ENCODE results near the gene CHGA.
A peak's percentile ranks its signal among the peaks of the same experiment; 100 is the strongest.

Gene CHGA, protein sequence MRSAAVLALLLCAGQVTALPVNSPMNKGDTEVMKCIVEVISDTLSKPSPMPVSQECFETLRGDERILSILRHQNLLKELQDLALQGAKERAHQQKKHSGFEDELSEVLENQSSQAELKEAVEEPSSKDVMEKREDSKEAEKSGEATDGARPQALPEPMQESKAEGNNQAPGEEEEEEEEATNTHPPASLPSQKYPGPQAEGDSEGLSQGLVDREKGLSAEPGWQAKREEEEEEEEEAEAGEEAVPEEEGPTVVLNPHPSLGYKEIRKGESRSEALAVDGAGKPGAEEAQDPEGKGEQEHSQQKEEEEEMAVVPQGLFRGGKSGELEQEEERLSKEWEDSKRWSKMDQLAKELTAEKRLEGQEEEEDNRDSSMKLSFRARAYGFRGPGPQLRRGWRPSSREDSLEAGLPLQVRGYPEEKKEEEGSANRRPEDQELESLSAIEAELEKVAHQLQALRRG

DNA sequence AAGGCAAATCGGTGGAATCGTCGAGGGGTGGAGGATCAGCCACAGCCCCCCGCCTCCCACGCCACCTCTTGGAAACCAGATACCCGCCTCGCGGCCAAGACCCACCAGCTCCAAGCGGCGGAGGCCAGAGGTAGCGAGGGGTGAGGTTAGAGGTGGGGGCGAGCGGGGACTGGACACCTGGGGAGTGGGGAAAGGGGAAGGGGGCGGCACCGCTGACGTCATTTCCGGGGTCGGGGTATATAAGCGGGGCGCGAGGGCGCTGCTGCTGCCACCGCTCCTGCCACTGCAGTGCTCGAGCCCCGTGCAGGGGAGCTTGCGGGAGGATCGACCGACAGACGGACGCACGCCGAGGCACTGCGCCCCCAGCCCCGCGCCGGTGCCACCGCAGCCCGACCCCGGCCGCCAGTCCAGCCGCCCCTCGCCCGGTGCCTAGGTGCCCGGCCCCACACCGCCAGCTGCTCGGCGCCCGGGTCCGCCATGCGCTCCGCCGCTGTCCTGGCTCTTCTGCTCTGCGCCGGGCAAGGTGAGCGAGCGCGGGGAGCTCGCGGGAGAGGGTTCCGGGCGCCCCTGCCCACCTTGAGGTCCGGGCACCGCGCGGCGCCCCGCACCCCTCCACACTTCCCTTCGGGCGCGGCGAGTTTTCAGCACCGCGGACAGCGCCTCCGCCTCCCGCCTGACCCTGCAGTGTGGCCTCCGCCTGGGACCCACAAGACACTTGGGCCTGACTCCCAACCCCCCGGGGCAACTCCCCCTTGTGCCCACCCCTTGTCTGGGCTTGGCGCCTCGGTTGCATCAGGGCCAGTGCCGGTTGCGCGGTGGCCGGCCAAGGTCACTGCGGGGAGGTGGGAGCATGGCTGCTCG lies at the start of gene CHGA:
TSS of gene CHGA (plus strand) at position 268 of the 861 bp plus-strand sequence. CDS start at position 478, 210 bp downstream.
- DNase-seq (ENCODE audit: low read depth), result no peak

DNA sequence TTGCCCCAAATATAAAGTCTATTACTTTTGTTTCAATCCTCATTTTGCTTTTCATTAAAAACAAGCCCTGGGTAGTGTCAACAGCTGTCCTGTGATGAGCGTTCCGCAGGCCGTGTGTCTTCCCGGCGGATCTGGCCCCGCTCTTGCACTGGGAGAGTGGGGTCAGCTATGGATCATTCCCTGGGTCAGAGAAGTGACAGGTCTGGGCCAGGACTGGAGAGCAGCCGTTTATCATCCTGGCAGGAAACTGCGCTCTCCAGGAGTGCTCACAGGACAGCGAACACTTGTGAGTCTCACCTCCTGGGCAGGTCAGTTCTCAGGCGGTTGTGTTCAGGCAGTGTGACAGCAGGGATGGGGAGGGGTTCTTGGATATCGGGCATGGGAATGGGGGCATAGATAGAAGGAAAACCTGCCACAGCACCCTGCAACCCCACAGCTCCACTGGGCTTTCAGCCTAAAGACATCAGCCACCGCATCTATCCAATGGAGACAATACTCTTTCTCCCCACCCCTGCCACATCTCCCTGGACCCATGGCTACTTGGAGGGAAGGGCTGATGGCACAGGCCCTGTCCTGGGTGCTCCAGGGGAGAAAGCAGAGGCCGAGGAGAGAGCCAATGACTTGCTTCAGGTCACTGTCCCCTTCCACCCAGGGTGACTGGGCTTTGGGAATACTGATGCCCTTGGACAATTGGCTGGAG lies 47.8 kb upstream of the CHGA start:
- no peak for DNase-seq (ENCODE audit: low read depth)

DNA sequence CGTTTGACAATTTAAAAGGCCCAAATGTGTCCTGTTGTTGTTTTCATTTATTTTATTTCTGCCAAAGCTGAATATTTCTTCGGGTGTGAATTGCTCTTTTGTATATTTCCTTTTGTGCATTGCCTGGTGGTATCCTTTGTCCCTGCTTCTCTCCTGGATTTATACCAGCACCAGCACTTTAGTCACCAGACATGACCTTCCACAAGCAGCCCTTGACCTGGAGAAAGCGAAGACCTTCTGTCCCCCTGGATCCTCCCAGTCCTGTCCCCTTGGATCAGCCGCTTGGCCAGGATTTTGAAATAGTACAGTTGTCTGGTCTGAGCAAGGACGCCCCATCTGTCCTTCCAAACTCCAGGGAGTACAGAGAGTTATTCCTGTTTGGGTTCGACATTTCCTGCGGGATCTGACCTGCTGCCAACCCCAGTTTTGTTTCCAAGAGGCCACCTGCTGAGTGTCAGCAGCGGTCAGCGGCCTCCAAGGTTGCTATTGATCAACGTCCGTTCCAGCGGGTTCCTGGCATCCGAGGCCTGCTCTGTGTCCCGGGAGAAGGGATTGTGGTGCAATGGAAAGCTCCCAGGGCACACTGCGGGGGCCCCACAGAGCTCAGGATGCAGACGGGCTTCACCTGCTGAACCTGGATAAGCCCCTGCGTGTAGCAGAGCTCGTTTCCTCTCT lies 45.1 kb upstream of the CHGA start:
- no peak for DNase-seq (ENCODE audit: low read depth)

DNA sequence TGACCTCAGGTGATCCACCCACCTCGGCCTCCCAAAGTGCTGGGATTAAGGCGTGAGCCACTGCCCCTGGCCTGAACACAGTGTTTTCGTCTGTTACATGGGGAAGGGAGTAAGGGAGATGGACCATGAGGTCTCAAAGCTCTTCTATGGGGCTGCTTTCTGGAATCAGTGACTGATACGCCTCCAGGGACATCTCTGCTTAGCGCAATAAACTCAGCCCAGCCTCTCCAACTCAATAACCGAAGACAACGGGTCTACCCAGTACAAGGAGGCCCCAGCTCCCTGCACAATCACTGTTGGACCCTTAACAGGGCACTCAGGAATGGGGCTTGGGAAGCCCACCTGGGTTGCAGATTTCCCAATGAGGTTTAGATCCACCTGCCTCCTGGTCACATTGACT lies 42.6 kb upstream of the CHGA start:
- DNase-seq (ENCODE audit: low read depth), result no peak

DNA sequence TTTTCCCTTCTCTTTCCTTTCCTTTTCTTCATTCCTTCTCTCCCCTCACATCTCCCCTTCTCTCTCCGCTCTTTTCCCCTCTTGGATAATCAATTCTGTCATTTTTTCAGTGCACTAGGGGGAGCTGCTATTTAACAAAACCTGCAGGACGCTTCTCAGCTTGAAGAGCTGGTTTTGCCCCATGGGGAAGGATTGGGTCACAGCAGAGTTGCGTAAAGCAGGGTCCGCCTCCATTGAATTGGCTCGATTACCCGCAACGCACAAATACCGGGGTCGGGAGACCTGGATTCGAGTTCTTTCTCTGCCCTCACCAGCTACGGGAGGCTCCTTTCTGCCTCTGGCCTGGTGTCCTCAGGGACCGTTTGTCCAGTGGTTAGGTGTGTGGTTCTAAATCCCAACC lies 42.1 kb upstream of the CHGA start:
- DNase-seq (ENCODE audit: low read depth), result peak; percentile 8

DNA sequence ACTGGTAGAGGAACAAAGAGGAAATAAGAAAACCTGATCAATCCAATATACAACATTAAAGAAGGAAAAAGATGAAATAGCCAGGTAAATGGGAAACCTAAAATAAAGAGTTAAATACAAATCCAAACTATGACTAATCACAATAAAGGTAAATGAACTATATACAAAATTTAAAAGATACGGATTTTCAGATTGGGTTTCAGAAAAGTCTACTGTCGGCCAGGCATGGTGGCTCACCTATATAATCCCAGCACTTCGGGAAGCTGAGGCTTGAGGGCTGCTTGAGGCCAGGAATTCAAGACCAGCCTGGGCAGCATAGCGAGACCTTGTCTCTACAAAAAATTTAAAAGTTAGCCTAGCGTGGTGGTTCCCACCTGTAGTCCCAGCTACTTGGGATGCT lies 39.9 kb upstream of the CHGA start:
- DNase-seq (ENCODE audit: low read depth), result no peak

DNA sequence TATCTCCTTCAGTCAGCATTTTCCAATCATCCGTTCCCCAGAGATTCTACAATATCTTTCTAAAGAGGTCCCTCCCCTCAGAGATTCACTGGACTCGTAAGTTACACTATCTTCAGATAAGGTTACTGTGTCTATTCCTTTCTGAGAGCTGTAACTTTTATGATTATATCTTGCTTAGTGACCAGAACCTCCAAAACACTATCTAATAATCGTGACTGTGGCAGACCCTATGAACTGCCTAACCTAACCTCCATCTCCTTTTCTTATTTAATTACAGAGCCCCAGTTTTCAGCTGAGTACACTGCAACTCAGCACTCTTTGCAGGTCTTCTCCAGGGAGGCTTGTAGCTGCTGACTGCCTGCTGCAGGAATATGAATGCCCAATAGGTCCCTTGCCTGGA lies 38.5 kb upstream of the CHGA start:
- no peak for DNase-seq (ENCODE audit: low read depth)

DNA sequence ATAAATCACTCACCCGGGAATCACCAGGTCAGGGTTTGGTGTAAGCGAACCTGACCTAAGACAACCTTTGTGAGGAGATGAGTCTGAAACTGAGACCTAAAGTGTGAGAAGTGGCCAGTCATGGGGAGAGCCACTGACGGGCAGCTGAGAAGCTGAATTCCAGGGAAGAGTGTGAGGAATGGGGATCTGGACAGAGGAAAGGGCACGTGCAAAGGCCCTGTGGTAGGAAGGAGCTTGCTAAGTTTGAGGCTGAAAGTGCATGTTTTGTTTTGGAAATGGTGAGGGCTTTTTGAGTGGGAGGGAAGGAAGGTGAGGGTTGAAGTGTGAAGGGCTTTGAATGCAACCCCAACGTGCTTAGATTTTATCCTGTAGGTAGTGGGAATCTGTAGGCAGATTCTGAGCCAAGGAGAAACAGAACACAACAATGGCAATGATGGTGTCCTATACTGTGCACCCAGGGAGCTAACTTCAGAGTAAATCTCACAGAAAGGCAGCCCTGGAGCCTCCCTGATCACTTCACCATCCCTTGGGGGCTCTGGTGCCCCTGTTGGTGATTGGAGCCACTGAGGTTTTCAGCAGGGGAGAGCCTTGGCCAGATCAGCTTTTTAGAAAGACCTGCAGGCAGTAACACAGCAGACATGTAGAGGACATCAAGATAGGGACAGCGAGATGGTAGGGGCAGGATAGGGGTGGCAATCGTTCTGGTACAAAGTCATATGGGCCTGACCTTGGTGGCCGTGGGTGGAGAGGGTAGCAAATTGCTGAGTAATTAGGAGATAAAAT lies 37.5 kb upstream of the CHGA start:
- DNase-seq (ENCODE audit: low read depth), result no peak

DNA sequence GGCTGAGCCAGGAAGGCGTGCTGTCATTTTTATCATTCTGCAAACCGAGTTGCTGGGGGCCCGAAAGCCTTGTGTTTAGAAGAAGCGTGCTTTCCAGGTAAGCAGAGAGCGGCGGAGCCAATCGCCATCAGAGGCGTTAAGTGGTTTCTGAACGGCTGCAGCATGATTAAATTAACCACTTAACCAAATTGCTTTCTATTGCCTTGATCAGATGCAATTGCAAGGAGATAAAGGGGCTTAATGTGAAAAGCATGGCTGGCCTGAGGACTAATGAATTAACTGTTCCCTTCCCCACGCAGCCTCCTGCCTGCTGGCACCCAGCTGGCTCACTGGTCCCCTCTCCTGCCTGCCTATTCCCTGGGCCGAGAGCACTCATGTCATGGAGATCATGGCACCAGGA lies 36.6 kb upstream of the CHGA start:
- DNase-seq (ENCODE audit: low read depth), result no peak

DNA sequence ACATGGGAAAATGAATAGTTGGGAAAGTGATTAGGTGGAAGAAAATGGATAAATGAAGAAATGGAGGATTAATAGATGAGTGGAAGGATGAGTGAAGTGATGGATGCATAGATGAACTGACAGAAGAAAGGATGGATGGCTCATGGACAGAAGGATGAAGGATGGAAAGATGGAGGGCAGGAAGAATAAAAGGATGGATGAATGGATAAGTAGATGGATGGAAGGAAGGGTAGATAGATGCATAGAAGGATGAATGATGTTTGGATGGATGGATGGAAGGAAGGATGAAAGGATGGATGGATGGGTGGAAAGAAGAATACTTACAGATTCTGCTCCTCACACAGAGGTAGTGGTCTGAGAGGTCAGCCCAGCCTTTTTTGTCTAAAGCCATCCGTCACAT lies 35.8 kb upstream of the CHGA start:
- DNase-seq (ENCODE audit: low read depth), result no peak

DNA sequence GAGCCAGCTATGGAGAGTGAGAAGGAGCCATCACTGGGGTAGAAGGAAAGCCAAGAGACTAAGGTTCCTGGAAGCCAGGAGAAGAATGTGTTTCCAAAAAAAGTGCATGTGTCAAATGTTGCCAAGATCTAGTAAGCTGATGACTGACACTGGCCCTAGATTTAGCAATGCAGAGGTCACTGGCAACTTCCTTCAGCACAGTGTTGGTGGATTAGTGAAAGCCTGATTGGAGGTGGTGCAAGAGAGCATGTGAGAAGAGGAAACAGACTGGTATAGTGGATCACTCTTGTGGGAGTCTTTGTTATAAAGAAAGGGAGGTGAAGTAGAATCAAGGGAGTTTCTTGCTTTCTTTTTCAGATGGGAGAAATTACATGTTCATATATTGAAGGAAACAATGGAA lies 34.1 kb upstream of the CHGA start:
- no peak for DNase-seq (ENCODE audit: low read depth)

DNA sequence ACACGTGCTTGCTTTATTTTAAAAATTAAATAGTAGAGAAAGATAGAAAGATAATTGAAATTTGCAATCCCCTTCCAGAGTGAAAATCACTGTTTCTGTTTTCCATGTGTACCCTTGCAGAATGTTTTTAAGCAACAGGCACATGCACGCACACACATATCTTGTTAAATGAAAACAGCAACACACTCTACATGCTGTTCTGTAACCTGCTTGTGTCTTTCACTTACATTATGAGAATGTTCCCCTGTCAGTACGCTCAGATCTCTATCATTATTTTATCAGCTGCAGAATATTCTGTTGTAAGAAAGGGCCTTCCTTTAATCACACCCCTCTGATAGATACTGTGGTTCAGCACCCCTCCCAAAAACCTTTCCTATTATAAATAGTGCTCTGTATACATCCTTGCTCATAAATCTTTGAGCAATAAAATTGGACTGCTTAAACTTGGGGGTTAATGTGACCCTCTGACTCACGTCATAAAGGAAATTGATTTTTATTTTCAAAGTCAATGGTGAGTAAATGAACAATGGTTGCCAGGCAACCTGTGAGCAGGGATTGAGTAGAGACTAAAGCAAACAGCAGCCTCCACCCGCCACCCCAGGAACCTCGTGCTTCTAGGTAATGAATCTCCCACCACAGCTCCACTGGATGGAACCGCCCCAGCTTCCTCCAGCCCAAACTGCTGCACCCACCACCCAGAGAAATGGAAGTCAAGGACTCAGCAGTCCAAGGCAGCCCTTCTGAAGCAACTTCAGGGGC lies 31.9 kb upstream of the CHGA start:
- no peak for DNase-seq (ENCODE audit: low read depth)

DNA sequence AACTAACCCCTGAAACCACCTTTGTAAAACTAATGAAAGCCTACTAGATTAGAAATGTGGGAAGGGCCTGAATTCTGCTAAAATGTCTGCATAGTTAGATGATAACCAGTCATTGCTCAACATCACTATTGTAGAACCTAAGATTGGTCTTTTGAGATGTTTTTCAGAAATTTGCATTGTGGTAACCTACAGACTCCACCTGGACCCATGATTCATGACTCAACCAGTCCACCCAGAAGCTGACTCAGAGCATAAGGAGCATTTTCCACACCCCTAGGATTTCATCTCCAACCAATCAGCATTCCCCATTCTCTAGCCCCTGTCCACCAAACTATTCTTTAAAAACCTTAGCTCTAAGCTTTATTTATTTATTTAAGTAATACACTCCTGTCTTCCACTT lies 30.4 kb upstream of the CHGA start:
- no peak for DNase-seq (ENCODE audit: low read depth)

DNA sequence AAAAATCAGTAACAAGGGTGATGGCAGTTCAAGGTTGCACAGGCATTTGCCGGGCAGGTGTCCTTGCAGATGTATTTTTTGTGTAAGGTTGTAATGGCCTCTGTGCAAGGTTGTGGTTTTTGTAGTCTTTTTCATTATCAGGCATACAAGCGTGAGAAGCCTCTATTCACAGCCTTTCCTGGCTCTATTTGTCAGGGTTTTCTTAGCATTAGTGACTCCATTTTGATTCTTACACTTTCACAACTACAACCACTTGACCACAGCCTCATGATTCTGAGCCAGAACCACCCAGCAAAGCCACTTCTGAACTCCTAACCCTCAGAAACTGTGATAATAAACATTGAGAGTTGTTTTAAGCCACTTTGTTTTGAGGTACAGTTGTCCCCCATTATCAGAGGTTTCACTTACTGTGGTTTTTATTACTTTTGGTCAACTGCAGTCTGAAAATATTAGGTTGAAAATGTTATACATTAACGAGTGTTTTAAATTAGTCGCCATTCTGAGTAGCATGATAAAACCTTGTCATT lies 27.5 kb upstream of the CHGA start:
- DNase-seq (ENCODE audit: low read depth), result no peak

DNA sequence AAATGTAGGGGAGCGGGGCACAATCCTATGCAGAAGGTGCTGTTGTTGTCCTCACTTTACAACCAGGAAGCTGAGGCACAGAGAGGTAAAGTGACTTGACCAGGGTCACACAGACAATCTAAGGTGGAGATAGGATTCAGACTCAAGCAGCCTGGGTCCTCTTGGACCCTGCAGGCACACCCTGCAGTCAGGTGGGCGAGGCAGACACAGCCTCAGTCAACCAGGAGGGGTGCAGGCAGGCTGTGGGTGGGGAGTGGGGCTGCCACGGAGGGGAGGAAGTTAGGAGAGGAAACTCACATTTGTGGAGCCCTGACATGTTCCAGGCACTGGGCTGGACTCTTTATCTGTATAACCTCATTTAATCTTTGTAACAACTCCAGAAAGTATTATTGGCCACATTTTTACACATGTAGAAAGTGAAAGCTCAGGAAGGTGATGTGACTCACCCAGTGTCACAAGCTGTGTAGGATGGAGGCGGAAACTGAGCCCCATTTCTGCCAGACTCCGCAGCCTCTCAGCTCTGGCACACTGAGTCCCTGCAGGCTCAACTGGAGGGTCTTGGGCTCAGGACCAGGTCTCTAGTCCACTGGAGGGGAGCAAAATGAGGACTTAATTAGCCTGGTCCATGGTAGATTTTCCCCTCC lies 24.9 kb upstream of the CHGA start:
- DNase-seq (ENCODE audit: low read depth), result no peak

DNA sequence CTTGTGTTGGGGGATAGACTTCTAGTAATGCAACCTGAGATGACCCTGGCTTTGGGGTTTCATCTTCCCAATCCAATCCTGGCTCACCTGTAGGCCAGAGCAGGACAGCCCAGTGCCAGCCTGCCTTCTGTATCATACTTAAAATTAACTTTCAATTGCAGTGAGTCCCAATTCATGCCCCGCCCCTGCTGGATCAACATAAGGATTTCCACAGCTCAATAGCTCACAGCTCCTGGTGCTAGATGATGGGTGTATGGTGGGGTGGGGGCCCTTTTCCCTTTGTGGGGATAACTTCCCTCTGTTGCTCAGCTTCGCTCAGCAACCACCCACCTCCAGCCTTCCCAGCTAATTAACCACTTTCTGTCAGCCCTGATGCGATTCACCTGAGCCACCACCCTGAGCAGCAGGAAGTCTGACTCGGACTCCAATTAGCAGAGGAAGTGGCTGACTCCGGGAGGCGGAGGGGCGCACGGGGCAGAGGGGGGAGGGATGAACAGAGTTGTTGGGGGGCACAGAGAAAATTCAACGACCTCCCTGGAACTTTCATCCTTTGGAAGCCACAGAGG lies 24.3 kb upstream of the CHGA start:
- DNase-seq (ENCODE audit: low read depth), result no peak

DNA sequence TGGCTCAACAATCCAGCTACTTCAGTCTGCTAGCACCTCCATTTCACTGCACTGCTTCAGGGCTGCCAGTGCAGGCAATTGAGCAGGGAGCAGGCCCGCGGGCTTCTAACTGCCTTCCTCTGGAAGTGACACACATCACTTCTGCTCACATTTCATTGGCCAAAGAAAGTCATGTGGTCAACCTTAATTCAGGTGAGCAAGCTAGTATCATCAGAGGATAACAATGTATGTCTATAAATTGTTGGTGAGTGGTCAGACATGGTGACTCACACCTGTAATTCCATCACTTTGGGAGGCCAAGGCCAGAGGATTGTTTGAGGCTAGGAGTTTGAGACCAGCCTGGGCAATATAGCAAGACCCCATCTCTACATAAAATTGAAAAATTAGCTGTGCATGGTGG lies 22.3 kb upstream of the CHGA start:
- DNase-seq (ENCODE audit: low read depth), result no peak

DNA sequence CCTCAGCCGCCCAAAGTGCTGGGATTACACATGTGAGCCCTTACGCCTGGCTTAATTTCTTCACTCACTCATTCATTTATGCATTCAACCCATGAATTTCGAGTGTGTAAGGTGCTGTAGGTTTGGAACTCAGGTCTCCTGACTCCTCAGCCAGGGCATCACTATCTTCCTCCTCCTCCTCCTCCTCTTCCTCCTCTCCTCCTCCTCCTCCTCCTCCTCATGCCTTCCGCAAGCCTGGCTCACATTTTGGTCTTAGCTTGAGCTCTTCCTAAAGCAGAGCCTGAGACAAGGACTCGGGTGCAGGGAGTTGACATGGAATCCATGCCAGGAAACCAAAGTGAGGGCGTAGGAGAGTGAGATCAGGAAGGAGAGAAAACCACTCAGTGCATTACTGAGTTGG lies 20.8 kb upstream of the CHGA start:
- DNase-seq (ENCODE audit: low read depth), result no peak

DNA sequence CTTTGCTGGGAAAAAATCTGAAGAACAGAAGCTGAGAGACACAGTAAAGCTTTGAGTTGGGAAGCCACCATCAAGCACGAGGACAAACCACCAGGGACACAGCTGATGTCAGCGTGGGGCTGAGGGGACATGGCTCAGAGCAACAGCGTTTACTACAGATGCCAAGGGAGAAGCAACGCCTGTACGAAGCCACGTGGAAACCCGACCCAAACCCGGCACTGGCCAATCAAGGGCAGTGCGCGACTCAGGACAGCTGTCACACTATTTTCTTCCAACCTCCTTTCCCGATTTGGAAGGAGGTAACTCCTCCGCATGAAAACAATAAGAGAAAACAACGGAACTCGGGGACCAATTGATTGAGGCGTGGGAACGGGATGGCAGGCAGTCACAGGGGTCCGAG lies 20.2 kb upstream of the CHGA start:
- DNase-seq (ENCODE audit: low read depth), result no peak
